ENCODE measurements around the gene SLC22A16.

SLC22A16 gene

DNA sequence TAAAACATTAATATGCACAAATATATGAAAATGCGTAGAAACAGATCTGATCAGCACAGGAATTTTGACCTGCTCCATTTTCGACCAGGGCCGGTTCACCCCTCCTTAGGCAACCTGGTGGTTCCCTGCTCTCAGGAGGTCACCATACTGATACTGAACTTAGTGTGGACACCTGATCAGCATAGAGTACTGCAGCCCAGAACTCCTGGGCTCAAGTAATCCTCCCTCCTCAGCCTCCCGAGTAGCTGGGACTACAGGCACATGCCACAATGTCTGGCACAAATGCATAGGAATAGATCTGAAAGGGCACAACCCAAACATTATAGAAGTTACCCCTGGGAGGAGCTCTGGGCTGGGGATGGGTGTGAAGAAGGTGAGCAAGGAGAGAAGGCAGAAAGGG is 36.4 kb downstream of the SLC22A16 start:
- DNase-seq: no peak

GRCh38 chr6:110439356-110439755 is 37.1 kb downstream of the SLC22A16 start:
- no peak for DNase-seq

GRCh38 chr6:110434961-110435602 is 41.3 kb downstream of the SLC22A16 start:
- DNase-seq: no peak

DNA sequence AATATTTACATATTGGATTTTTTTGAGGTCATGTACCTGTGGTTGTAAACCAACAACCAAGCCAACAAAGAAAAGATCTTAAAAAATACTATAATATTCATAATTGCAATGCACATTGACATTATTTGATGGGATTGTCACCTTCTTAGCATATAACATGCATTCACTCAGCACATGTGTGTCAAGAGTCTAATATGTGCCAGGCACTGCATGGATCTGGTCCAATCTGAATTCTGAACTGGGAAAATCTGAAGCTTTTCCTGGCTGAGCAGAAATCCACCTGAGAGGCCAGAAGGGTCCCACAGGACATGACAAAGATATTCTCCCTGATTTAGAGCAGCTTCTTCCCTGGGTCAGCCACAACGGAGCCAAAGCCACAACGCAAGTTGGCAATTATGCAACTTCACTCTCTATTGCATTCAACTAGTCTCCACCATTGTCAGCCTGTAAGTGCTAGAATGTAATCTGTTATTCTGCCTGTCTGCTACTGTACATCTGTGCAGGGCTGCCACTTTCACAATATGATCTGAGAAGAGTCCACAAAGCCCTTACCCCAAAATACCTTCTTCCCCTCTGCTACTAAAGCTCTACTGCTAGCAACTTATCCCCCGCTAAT is 44.0 kb downstream of the SLC22A16 start:
- DNase-seq: no peak

DNA sequence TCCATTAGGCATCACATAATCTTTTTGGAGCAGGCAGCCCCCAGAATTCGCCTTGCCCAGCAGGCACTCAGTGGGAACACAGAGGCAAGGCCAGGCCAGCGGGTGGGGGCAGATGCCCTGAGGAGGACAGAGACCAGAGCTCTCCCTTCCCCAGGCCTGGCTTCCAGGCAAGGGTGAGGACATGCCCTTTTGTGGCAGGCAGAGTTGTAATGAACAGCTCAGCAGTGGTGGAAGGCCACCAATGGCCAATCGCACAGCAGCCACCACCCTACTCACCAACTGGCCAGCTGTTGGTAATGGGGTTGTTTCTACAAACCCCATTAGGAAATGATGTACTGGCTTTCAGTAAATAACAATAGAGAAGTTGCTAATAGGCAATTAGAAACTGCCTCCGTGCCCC is 45.7 kb downstream of the SLC22A16 start:
- no peak for DNase-seq

- DNase-seq: no peak
Observed at GRCh38 chr6:110430236-110430635, 46.2 kb downstream of the SLC22A16 start.

DNA sequence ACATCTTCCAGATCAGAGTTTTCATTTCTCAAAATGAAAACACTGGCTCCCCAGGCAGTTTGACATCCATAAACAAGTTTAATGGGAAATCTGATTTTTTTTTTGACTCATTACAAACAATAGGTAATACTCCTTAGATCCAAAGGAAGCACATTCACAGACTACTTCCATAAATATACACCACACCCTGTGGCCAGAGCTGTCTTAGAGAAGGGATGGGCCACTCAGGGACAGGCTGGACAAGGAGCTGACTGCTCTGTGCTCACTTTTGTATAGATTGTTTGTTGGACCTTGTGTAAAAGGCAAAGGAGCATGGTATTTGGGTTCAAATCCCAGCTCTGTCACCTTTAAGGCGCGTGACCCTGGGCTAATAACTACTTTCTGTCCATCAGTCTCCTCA is 48.3 kb downstream of the SLC22A16 start:
- no peak for DNase-seq

- DNase-seq: no peak
Observed at GRCh38 chr6:110425816-110426215, 50.6 kb downstream of the SLC22A16 start.

DNA sequence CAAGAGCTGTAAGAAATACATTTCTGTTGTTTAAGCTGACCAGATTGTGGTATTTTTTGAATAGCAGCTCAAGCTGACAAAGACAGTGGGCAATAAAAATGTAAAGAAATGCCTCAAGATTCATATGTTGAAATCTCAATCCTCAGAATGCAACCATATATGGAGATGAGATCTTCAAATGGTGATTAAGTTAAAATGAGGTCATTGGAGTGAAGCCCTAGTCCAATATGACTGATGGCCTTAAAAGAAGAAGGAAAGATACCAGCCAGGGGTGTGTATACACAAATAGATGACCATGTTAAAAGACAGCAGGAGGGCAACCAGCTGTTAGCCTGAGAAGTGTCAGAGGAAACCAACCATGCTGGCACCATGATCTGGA is 54.0 kb downstream of the SLC22A16 start:
- no peak for DNase-seq

- DNase-seq: no peak
Observed at GRCh38 chr6:110421749-110422443, 54.5 kb downstream of the SLC22A16 start.

GRCh38 chr6:110419028-110419739 is 57.2 kb downstream of the SLC22A16 start:
- no peak for DNase-seq

DNA sequence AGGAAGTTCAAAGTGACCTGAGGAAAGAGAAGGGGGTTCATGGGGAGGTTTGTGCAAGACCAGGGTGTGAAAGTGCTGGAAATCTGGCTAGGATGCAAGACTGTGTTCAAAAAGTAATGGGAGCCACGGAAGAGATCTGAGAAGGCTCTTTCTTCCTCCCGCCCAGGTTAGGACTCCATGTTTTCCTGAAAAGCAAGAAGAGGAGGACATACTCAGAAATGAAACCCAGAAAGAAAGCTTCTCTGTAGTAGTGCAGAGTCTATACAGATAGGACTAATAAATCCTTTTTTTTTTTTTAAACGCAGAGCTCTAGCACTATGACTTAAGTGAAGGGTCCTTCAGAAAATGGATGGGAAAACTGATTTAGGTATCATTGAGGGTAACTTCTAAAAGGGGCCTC is 57.8 kb downstream of the SLC22A16 start:
- DNase-seq: no peak

DNA sequence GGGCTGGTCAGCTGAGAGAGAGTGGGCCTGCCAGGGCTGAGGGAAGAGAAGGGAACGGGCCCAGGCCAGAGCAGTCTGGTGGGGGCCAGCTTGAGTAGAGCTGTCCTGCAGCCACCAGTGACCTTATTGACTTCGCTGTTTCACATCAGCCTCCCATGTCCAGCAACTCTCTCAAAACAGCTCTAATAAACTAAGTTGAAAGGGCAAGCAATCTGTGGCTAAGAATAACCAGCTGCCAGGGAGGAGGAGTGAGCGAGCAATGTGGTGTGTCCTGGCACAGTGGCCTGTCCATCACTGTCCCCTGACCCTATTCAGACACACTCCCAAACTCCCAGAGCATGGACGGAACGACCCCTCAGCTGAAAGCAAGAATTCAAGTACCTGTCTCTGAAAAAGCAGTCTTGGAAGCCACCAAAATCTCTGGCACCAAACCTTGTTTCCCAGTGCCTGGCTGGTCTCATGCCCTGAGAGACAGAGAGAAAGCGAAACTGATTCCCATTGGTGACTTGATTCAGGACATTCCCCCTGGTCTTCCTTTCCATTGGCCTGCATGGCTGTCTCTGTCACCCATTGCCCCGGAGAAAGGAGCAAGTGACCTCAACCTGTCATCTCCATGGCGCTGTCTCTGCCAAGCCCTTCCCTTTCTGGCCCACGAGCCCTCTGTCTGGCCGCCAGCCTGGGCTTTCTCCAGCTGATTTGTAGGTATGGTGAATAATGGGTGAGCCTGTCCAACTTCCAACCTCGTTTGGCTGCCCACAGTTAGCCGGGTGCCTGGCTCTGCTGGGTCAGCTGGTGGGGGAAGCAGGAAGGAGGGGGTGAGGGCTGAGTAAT is 61.1 kb downstream of the SLC22A16 start, which contains the start of gene DDO:
DDO (minus strand) TSS at position 490 of the 831 bp plus-strand sequence. CDS start 2,113 bp downstream, outside the sequence.
- DNase-seq: no peak

DNA sequence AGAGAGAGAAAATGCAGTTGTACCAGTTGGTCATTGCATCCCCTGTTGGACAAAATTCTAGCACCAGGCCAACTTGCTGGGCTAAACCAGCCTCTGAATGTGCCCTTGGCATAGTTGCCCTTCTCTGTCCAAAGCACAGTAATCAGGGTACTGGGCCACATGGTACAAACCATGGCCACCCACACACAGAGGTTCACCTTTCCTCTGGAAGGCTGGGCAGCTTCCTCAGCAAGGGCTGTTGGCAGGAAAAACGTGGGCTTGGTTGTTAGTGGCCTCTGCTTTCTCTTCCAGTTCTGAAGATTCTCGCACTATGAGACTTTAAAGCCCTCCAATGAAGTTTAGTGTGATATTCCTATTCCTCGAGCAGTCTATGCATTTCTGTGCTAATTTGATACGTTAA is 61.7 kb downstream of the SLC22A16 start:
- DNase-seq: no peak

GRCh38 chr6:110412360-110412759 is 64.1 kb downstream of the SLC22A16 start:
- no peak for DNase-seq

- DNase-seq: no peak
Observed at GRCh38 chr6:110410511-110410910, 65.9 kb downstream of the SLC22A16 start.

DNA sequence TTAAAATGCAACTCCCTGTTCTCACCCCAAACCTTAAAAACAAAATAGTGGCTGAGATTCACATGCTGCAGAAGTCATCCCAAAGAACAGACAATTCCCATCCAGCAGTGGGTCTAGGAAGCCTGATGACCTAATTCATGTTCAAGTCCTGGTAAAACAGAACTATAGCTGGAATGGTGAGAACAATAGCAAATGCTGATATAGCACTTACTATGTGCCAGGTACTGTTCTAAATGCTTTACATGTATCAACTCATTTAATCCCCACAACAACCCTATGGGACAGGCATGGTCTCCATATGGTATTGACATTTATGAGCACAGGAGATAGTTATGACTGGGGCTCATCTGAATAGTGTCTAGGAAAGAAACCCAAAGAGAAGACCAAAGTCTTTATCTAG is 66.6 kb downstream of the SLC22A16 start:
- DNase-seq: no peak

- DNase-seq: no peak
Observed at GRCh38 chr6:110408901-110409300, 67.5 kb downstream of the SLC22A16 start.

DNA sequence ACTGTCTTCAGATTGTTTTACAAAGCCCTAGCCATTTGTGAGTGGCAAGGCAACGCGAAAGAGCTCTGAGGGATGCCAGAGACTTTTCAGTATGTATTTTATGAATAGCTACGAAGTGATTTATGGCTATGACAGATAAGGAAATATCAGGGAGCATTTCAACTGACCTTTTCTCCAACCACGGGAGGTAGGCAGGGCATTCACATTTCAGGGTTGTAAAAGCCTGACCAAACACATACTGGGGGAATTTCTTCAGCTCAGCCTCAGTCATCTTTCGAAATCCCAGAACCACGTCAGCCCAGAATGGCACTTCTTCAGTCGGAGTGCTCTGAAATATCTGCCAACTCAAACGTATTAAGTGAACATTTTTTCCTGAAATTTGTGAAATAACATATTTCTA is 71.8 kb downstream of the SLC22A16 start:
- DNase-seq: no peak

- DNase-seq: no peak
Observed at GRCh38 chr6:110401585-110402176, 74.7 kb downstream of the SLC22A16 start.

DNA sequence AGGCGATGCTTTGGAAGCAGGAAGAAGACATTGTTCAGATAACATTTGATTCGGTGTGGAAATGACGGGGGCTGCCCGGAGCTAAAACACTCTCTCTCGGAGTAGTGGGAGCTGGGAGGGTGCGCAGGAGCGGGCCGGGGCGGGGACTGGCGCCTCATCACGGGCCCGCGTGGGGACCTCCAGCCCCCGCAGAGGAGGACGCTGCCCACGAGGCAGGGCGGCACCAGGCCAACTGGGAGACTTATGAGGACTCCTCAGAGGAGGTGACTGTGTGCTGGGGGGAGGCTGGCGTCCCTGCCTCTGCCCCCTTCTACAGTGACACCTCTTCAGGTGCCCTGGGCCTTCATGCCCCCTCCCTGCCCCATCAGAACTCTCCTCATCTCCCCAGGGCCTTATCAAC is 76.2 kb downstream of the SLC22A16 start:
- no peak for DNase-seq

Measured in stimulated activated CD4-positive, alpha-beta T cell treated with anti-CD3 and anti-CD28 coated beads, Interleukin-4, amount 100 ng/mL, for 4 hours (primary cell).